Muscle layer of colon (tissue), 2 donors: ENCODE data around the gene CCDC9B.

ENCODE experiments used
- H3K27ac ChIP-seq: one replicate; pipeline ENCODE4 v1.7.0; 2013; ENCODE audit warnings: low read depth, mild to moderate bottlenecking, low read length, moderate library complexity
- H3K27me3 ChIP-seq, 2 donors: one replicate each; pipeline ENCODE4 v1.7.0; 2013; ENCODE audit warnings: low read length in 2 of 2, mild to moderate bottlenecking in 2 of 2; ENCODE audit not compliant: insufficient read depth in 2 of 2, control insufficient read depth in 1 of 2
- H3K36me3 ChIP-seq: one replicate; pipeline ENCODE4 v1.7.0; 2013; ENCODE audit warnings: mild to moderate bottlenecking, low read length; ENCODE audit not compliant: insufficient read depth
- H3K4me1 ChIP-seq: one replicate; pipeline ENCODE4 v1.7.0; 2013; ENCODE audit warnings: mild to moderate bottlenecking, low read length; ENCODE audit not compliant: insufficient read depth
- H3K4me3 ChIP-seq, 2 donors: one replicate each; pipeline ENCODE4 v1.7.0; 2013; ENCODE audit warnings: low read length in 2 of 2, low read depth in 1 of 2, mild to moderate bottlenecking in 1 of 2, moderate library complexity in 1 of 2
- H3K9ac ChIP-seq: one replicate; pipeline ENCODE4 v1.7.0; 2013; ENCODE audit warnings: low read length
- H3K9me3 ChIP-seq: one replicate; pipeline ENCODE4 v1.7.0; 2013; ENCODE audit warnings: mild to moderate bottlenecking, low read length
- donor health status: abdominal sarcoma.
- donor health status: Adenocarcinoma of cecum.

CCDC9B gene

DNA sequence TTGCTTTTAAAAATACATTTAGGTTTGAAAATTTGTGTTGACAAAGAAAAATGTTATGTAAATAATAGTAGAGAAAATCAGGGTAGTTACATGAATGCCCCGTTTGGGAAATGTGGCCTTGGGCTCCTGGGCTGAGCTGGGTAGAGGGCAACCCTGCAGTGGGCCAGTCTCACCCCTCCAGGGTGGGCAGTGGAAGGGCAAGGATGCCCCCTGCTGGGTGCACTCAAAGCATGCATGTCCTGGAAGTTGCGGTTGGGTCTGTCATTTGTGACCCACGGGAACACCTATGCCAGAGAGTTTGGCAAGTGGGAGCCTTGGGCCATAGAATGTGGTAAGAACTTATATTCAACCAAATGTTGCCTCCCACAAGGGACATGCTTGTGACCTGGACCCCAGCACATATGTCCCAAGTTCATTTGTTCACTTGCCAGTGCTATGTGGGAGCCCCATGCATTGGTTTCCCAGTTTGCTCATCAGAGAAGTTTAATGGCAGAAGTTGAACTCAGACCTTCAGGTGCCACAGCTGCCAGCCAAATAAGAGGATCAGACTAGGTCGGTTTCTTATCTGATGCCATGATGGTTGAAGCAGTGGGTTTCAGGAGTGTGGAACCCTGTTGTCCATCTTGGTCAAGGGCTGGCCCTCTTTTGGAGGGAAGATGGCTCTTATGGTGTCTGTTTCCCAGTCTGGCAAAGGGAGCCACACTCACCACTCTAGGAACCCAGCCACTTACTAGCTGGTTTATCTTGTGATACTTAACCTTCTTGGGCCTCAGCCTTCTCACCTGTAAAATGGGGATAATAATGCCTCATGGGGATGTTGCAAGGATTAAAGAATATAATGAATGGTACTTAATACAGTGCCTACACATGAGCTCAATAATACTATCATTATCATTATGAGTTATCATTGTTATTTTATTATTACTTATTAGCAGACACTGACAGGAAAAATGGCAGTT lies 30.5 kb downstream of the CCDC9B start:
- Histone ChIP-seq H3K4me1 (no peaks in the 10 kb centered on the region), H3K36me3 (no peaks in the 10 kb centered on the region), H3K9ac (no peak overlapping the region), H3K9me3 (no peaks in the 10 kb centered on the region), H3K27ac (no peak overlapping the region), H3K27me3 (no peaks in the 10 kb centered on the region), H3K4me3 (no peak overlapping the region)

DNA sequence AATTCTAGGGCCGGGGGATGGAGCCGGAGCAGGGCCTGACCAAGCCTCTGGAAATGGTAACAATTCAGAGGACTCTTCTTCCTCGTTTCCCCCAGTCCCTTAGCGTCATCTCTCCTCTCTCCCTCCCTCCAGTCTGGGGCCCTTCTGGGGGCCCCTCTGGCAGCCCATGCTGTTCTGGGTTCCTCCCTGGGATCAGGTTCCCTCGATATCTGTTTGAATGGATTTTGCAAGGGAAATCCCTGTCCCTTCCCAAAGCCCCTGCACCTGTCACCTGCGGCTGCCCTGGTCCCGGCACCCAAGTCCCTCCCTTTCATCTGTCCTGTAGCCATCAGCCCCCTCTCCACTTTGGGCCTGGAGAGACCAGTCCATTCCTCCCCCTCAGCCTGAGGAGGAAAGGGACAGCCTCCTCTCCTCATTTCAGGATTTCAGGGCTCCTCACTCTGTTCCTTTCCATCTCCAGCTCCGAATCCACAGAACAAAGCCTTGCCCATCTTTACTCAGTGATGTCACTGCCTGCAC lies 31.3 kb downstream of the CCDC9B start:
- H3K27me3 ChIP-seq = no peaks in the 10 kb centered on the region
- H3K4me1 ChIP-seq = no peaks in the 10 kb centered on the region
- no peak overlapping the region for H3K9ac ChIP-seq
- H3K4me3 ChIP-seq = no peak overlapping the region
- H3K9me3 ChIP-seq = no peaks in the 10 kb centered on the region
- no peak overlapping the region for H3K27ac ChIP-seq
- H3K36me3 ChIP-seq = no peaks in the 10 kb centered on the region

DNA sequence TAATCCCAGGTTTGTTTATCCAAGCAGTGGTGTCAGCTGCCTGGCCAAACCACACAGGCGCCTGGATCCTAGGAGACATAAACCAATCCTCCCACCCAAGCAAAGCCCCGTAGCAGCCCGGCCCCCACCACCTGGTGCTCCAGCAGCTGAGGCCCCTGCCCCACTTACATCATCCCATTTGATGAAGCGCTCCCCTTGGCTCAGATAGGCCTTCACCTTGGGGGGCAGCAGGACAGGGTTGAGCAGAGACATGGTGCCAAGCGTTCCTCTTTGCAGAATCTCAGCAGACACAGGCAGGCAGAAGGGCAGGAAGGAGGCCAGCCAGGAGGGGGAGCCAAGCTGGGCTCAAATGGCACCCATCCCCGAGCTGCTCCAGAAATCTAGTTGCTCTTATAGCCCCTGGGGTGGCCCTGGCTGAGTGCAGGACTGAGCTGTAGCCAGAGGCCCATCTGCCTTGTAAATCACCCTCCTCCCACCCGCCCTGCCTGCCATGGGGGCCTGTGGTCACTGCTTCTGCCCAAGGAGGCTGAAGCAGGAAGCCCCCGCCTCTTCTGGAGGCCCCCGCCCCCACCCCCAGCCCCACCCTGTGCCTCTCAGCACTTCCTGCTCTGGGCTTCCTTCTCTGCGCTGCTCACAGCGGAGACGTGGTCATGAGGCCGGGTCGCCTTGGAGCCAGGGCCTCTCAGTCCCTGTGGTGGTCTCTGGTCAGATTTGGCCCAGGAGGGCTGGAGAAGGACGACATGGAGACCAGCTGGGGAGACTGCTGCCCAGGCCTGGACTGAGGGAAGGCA lies 33.1 kb downstream of the CCDC9B start, which contains the start of gene PLCB2:
Gene PLCB2 (minus strand): TSS at position 515 of the 791 bp plus-strand sequence. CDS start 263 bp downstream, at position 252.
- Histone ChIP-seq H3K36me3 (no peaks in the 10 kb centered on the region), H3K4me3 (peak within 1 kb of the TSS in 1 of 2 donors; percentile 22), H3K27ac (no peak within 1 kb of the TSS), H3K9me3 (no peaks in the 10 kb centered on the region), H3K4me1 (no peaks in the 10 kb centered on the region), H3K9ac (no peak within 1 kb of the TSS), H3K27me3 (no peaks in the 10 kb centered on the region)

DNA sequence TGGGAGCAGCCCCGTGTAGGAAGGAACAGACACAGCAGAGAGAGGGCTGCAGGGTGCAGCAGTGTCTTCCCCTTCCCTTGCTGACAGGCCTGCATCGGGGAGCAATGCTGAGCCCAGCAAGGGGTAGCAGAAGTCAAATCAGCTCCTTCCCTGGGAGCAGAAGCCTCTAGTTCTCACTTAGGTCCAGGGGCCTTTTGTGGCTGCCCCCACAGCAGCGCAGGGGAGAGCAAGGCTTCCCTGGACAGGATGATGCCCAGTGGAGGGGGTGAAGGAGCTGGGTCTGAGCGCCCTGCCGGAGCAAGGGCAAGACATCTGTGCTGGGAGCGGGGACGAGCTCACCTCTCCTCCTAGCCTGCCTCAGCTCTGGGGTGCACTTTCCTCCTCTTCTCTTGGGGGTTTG lies 33.8 kb downstream of the CCDC9B start:
- H3K27me3 ChIP-seq = no peaks in the 10 kb centered on the region
- peak overlapping the region in 1 of 2 donors; percentile 22 for H3K4me3 ChIP-seq
- no peaks in the 10 kb centered on the region for H3K9me3 ChIP-seq
- no peak overlapping the region for H3K27ac ChIP-seq
- no peaks in the 10 kb centered on the region for H3K4me1 ChIP-seq
- no peak overlapping the region for H3K9ac ChIP-seq
- H3K36me3 ChIP-seq = no peaks in the 10 kb centered on the region

GRCh38 chr15:40306371-40306770 lies 34.4 kb downstream of the CCDC9B start:
- no peaks in the 10 kb centered on the region for H3K4me1 ChIP-seq
- no peak overlapping the region for H3K4me3 ChIP-seq
- H3K36me3 ChIP-seq = no peaks in the 10 kb centered on the region
- no peak overlapping the region for H3K9ac ChIP-seq
- H3K9me3 ChIP-seq = no peaks in the 10 kb centered on the region
- H3K27me3 ChIP-seq = no peaks in the 10 kb centered on the region
- no peak overlapping the region for H3K27ac ChIP-seq

GRCh38 chr15:40305281-40305680 lies 35.5 kb downstream of the CCDC9B start:
- Histone ChIP-seq H3K27ac (no peak overlapping the region), H3K9me3 (no peaks in the 10 kb centered on the region), H3K4me3 (no peak overlapping the region), H3K36me3 (no peaks in the 10 kb centered on the region), H3K27me3 (no peaks in the 10 kb centered on the region), H3K9ac (no peak overlapping the region), H3K4me1 (no peaks in the 10 kb centered on the region)

DNA sequence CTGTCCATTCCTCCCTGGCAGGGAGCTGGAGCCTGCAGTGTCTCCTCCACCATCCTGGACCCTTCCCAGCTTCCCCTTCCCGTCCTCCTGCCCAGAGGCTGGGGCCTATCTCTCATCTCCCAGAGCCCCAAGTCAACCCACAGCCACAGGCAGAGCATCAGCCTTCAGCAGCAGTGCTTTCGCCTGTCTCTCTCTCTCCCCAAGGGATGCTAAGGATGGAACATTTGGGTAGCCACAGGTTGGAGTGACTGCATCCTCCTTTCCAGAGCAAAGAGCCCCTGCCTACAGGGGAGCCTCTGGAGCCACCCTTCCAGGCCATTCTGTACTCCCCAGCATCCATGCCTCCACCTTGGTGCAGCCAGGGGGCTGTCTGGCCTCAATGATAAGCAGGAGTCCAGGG lies 37.2 kb downstream of the CCDC9B start:
- Histone ChIP-seq H3K4me1 (no peaks in the 10 kb centered on the region), H3K4me3 (no peak overlapping the region), H3K27me3 (no peaks in the 10 kb centered on the region), H3K36me3 (no peaks in the 10 kb centered on the region), H3K9me3 (no peaks in the 10 kb centered on the region), H3K27ac (no peak overlapping the region), H3K9ac (no peak overlapping the region)

DNA sequence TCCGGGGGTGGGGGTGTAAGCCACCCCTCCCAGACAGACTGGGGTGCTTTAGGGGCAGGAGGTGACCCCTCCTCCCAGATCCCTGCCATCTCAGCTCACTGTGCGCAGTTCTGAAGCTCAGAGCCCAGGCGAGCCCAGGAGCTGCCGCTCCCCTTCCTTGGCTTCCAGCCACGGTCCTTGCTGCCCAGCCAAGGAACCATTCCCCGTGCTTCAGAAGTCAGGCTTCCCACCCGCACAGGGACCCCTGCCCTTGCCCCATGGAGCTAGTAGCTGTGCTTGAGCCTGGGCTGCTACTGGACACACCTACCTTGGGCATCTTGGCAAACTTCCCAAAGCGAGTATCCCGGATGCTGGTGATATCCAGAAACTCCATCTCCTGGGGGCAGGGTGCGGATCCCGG lies 37.8 kb downstream of the CCDC9B start:
- no peaks in the 10 kb centered on the region for H3K4me1 ChIP-seq

GRCh38 chr15:40302288-40302886 lies 38.4 kb downstream of the CCDC9B start:
- Histone ChIP-seq H3K9me3 (no peaks in the 10 kb centered on the region), H3K27ac (no peak overlapping the region), H3K36me3 (no peaks in the 10 kb centered on the region), H3K27me3 (no peaks in the 10 kb centered on the region), H3K4me1 (no peaks in the 10 kb centered on the region), H3K9ac (no peak overlapping the region), H3K4me3 (no peak overlapping the region)

More for the DNA sequence above, 37.8 kb downstream of the CCDC9B start:
- Histone ChIP-seq H3K9ac (no peak overlapping the region), H3K27me3 (no peaks in the 10 kb centered on the region), H3K9me3 (no peaks in the 10 kb centered on the region), H3K27ac (no peak overlapping the region), H3K36me3 (no peaks in the 10 kb centered on the region), H3K4me3 (no peak overlapping the region)

DNA sequence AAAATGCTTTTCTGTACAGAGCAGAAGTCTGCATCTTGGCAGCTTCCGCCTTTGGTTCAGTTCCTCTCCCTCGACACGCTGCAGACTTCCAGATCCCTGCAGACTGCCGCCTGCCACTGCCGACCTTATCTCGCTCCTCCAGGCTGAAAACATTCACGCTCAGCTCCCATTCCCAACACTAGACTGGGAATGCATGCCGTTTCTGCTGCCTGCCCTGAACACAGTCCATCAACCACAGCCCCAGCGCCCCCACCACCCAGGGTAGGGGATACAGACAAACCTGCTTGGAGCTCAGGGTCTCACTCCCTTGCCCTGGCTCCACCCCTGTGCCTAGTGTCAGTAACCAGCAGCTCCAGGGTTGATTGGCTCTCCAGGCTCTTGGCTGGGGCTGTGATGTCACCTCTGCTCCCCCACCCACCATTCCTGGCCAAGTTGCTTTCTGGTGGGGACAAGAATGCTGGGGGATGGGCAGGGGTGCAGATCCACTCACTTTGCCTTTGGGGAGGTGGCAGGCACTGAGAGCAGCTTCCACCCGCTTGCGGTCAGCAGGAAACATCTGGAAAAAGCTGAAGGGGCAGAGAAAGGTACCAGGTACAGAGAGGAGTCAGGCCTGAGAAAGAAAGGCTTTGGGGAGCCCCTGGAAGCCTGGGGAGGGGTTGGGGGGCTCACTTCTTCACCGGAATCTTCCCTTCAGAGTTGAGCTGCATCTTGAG lies 39.1 kb downstream of the CCDC9B start:
- H3K27ac ChIP-seq = no peak overlapping the region
- H3K4me3 ChIP-seq = no peak overlapping the region
- no peaks in the 10 kb centered on the region for H3K27me3 ChIP-seq
- no peaks in the 10 kb centered on the region for H3K4me1 ChIP-seq
- no peaks in the 10 kb centered on the region for H3K36me3 ChIP-seq
- no peak overlapping the region for H3K9ac ChIP-seq
- H3K9me3 ChIP-seq = no peaks in the 10 kb centered on the region
